GM12874 (cell line): ENCODE results near the gene PRKCB.

Experiments used
- TF ChIP-seq, protein P1 (sequence below): IDR thresholded peaks from 2 replicates; pipeline ENCODE4 v1.5.1; 2011; ENCODE audit warnings: low read depth, mild to moderate bottlenecking, control low read depth, low read length, moderate library complexity; ENCODE audit not compliant: insufficient read depth

Gene PRKCB

DNA sequence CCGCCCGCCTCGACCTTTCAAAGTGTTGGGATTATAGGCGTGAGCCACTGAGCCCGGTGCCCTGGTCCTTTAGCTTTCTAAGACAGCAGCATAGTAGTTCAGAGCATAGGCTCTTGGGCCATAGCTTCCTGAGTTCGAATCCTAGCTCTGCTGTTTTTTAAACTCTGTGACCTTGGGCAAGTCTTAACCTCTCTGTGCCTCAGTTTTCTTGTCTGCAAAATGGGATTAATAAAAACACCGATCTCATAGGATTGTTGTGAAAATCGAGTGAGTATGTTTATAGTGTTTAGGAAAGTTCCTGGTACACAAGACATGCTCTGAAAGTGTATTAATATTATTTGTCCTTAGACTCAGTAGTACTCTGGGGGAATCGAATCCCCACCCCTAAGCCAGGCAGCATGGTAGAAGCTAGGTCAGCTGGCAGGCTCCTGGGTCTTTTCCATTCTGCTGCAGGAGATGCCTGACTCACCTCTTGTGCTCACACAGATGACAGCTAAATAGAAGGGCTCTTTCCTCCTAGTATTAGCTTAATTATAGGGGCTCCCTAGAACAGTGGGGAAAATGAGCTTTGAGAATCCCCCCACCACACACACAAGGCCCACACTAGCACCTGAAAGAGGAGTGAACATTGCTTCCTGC lies 44.1 kb downstream of the PRKCB start:
- TF ChIP-seq, protein P1, sequence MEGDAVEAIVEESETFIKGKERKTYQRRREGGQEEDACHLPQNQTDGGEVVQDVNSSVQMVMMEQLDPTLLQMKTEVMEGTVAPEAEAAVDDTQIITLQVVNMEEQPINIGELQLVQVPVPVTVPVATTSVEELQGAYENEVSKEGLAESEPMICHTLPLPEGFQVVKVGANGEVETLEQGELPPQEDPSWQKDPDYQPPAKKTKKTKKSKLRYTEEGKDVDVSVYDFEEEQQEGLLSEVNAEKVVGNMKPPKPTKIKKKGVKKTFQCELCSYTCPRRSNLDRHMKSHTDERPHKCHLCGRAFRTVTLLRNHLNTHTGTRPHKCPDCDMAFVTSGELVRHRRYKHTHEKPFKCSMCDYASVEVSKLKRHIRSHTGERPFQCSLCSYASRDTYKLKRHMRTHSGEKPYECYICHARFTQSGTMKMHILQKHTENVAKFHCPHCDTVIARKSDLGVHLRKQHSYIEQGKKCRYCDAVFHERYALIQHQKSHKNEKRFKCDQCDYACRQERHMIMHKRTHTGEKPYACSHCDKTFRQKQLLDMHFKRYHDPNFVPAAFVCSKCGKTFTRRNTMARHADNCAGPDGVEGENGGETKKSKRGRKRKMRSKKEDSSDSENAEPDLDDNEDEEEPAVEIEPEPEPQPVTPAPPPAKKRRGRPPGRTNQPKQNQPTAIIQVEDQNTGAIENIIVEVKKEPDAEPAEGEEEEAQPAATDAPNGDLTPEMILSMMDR = no peak

DNA sequence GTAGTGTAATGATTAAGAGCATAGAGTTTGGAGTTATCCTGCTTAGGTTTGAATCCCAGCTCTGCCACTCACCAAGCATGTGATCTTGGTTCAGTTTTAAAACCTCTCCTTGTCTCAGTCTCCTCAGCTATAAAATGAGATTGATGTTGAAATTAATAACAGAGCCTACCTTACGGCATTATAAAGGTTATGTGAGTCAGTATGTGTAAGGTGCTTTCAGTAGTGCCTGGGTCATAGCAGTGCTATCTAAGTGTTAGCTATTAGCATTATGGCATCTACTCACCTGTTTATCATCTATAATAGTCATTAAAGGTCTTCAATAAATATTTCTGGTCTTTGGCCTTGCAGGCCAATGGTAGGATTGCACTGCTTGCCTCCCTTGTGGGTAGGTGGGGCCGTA lies 53.4 kb downstream of the PRKCB start:
- TF ChIP-seq, protein P1 = no peak

DNA sequence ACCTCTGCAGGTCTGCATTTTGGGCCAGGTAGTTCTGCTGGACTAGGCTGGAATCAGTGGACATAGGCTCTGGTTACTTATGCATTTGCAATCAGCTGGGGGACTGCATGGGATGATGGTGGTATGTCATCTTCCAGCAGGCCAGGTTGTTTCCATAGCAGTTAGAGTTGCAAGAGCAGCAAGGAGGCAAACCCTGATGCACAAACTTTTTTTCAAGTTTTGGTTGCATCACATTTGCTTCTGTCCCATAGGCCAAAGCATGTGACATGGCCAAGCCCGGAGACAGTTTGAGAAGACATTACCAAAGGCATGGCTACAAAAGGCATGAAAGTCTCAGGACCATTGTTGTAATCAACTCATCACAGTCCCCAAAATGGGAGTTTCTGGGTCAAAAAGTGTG lies 58.2 kb downstream of the PRKCB start:
- TF ChIP-seq, protein P1 = no peak

DNA sequence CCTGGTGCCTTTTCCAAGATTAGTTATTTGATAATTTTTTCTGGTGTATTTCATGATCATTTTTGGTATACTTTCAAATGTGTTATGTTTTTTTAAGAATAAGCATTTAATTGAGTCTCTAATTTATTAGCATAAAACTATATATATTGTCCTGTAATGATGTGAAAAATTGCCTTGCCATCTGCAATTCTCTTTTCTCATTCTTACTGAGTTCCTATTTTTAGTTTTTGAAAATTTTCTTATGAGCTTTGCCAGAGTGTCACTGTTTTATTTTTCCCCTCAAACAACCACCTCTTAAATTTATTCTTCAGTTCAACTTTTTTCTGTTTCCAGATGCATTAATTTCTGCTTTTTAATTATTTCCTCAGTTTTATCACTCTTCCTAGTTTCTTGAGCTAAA lies 59.3 kb downstream of the PRKCB start:
- TF ChIP-seq, protein P1 = no peak

DNA sequence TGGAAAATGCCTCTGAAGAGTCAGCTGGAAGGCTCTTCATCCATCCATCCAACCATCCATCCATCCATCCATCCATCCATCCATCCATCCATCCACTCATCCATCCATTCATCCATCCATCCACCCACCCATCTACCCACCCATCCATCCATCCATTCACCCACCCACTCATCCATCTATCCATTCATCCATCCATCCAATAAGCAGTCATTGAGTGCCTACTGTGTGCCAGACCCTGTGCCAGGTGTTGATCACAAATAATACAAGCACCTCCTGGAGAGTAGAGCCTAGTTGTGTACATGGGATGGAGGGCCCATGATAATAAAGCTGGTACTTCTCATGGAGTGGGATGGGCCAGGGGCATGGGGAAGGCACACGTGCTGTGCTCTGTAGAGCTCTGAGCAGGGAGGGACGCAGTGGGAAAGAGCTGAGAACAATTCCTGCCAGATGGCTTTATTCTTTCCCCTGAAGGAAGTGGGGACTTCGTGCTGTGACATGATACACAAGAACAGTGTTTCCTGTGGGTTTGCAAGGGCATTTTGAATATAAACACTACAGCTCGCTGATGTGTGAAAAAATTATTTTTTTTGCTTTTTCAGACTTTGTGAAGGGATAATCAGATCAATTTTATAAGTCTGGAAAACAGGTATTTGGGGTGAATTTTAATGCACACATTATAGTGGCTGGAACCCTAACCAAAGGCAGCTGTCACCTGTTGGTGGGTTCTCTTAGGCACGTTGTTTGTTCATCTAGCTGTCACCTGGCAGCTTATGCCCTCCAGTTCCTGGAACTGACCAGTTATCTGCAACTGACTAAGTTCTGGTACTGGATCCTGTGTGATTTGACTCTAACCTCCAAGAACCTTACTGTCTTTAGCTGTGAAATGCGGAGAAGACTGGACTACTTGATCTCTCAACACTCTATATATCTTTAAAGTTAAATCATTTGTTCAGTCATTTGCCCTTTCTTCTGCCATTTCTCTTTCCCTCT lies 61.3 kb downstream of the PRKCB start:
- TF ChIP-seq, protein P1 = no peak

DNA sequence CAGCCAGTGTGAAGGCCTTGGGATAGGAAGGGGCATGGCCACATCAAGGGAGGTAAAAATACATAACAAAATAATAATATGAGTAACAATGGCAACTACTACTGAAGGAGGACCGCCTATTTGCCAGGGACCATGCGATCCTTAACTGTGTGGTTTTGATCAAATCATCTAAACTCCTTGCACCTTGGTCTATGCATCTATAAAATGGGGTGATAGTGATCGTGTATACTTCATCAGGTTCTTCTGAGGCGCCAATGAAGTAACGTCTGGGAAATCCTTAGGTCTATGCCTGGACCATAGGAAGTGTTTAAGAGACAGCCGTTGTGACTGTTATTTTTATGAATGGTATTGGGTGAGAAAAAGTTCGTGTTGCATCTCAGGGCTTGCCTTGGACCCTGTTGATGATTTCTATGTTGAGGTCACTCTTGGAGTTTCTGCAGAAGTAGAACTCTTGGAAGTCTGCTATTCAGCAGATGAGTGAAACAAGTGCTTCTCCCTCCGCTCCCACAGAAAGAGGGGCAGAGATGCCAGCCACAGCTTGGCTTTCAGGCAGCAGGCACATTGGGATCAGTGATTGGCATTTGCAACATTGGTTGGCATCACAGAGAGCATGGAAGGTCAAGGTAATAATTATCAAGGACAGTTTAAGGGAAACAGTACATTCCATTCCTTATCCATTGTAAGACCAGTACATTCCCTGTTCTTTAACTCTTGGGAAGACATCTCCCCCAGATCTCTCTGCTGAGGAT lies 63.1 kb downstream of the PRKCB start:
- TF ChIP-seq, protein P1 = no peak

DNA sequence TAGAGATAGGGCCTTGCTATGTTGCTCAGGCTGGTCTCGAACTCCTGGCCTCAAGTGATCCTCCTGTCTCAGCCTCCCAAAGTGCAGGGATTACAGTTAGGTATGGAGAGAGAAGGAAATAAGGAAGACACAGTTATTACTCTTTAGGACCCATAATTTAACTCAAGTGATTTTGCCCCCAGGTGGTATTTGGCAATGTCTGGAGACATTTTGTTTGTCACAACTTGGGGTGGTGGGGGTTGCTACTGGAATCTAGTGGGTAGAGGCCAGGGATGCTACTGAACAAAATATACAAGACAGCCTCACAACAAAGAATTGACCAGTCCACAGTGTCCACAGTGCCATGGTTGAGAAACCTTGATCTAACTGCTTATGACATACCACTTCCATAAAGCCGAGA lies 64.1 kb downstream of the PRKCB start:
- TF ChIP-seq, protein P1 = no peak
